Hematopoietic multipotent progenitor cell treated with erythropoietin and hydrocortisone succinate and interleukin-3 and kit ligand, for 4 days (in vitro differentiated cells): ENCODE results near the gene C1orf74.

ENCODE experiments used
- DNase-seq: peaks from one replicate; pipeline ENCODE4 v3.0.0-alpha.2; 2015

Gene C1orf74

DNA sequence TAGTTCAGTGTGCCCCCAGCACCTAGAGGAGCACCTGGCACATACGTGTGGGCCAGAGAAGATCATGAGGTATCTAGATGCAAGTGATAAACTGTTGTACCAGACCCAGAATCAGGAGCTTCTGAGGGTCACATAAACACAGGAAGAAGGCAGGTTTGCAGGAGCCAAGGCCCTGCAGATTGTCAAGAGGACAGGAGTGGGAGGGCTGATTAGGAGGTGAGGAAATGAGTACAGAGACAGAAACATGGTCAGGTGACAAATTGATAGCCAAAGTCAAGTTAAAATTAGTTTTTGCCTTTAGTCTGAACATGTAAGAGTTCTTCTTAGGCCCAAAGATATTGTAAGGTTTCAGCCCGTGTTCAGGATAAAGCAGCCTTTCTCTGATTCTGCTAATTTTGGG is 42.5 kb downstream of the C1orf74 start:
- DNase-seq = no peak

DNA sequence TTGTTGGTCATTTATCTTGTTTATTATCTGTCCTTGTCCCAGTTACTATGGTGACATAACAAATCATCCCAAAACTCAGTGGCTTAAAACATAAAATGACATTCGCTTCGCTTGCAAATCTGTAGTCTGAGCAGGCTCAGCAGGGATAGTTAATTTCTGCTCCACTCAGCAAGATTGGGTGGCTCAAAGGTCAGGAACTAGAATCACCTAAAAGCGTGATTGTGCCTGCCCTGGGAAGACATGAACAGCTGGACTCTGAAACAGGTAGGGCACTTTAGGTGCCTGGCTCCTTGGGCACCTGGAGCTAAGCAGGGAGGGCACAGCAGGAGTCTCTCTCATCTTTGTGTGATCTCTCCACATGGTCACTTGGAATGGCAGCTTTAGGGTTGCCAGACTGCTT is 43.2 kb downstream of the C1orf74 start:
- DNase-seq = no peak

DNA sequence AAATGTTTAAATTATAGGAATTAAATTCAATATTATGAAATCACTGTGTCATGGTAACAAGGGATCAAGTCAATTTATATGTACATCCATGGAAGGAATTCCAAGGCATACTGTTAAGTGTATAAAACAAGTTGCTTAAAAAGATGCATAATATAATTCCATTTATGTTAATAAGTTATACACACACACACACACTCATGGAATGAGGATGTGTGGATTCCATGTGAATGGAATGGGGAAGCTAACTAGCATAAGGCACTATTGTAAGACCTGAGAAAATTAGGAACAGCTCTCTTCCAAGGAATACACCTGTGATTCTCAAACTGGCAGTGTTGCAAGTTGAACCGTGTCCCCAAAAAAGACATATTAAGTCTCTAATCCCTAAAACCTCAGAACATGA is 46.1 kb downstream of the C1orf74 start:
- DNase-seq = no peak

DNA sequence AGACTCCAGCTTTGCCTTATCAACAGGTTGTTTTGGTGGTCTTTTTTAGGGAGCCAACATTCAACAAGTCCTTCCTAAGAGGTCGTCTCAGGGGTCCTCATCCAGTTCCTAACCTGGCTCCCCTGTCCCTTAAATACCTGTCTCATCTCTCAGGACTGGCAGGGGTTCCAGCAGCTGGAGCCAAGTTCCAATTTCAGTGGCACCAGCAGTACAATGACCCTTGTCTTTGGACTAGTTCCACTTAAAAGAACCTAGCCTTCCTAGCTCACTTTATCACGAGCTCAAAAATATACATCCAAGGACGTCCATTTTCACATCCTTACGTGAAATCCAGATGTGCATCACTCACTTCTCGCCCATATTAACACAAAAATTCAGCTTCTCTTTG is 47.2 kb downstream of the C1orf74 start:
- DNase-seq = no peak

DNA sequence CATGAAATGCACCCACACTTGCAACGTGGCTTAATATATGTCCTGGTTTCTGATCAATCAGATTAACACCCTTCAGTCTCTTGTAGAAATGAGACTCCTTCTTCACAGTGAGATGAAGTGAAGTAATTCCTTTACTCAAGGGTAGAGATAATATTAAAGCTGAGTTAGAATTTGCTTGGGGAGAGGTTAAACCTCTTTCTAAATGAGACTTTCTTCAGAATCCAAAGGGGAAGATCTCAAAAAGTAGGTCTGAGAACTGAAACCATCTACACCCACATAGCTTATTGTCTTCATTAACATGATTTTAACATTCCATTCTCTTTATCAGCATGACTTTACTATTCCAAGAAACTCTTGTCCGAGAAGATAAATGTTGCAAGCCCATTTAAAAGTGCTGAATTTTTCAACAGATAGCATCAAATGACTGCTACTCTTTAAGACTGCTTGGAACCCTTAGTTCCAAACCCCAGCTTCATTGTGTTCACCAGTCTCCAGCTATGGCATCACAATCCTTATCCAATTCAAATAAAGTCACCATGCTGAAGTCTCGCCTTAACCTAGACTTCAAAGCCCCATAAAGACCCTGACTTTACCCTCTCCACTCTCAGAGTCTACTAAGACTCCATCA is 47.8 kb downstream of the C1orf74 start:
- DNase-seq = no peak

DNA sequence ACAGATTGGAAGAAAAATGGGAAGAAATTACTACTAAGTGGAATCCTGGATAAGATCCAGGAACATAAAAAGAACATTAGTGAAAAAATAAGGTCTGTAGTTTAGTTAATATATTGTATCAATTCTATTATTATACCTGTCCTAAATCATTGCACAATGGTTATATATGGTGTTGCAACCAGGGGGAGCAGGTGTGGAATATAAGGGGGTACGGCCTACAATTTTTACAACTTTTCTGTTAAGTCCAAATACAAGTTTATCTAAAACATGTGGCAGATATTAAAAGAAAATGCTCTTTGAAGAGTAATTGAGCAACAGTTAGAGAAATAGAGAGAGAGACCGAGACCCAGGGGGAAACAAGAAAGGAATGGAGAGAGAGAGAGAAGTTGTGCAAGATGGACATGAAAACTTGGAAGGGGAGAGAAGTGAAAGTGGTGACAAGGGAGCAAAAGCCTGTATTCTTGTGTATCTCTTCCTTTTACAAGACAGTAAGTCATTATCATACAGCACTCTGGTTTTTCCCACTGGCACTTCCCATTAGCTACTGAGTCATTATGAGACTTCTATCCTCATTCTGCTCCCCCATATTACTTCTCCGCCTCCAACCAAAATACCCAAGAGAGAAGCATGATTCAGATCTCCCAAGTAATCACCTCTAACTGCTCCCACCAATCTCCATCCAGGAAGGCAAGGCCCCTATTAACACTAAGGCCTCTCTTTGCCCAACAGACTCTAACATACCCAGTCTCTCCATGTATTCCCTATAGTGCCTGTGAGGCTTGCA is 50.8 kb downstream of the C1orf74 start:
- no peak for DNase-seq

DNA sequence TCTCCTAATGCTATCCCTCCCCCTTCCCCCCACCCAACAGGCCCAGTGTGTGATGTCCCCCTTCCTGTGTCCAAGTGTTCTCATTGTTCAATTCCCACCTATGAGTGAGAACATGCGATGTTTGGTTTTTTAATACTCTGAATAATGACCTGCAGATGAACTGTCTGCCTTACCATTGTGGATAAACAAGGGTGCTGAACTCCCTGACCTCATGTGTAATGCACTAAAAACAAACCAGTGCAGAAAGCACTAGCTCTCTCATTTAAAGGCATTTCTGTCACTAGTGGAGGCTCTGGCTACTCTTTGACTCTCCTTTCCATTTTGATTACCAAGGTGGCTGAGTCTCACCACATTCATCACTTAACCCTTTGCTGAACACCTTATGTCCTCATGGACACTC is 51.6 kb downstream of the C1orf74 start:
- no peak for DNase-seq

DNA sequence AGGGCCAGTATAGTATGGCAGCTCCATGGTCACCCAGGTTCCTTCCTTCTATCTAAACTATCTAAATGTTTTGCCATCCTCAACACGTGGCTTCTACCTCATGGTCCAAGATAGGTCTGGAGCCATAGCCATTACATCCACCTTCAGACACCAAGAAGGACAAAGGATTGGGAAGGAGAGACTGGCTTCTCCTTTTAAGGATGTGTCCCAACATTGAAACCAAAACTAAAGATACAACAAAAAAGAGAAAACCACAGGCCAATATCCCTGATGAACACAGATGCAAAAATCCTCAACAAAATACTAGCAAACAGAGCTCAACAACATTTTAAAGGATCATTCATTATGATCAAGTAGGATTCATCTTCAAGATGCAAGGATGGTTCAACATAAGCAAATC is 54.9 kb downstream of the C1orf74 start:
- no peak for DNase-seq
